ENCODE measurements around the gene HPCAL1.

Gene HPCAL1

DNA sequence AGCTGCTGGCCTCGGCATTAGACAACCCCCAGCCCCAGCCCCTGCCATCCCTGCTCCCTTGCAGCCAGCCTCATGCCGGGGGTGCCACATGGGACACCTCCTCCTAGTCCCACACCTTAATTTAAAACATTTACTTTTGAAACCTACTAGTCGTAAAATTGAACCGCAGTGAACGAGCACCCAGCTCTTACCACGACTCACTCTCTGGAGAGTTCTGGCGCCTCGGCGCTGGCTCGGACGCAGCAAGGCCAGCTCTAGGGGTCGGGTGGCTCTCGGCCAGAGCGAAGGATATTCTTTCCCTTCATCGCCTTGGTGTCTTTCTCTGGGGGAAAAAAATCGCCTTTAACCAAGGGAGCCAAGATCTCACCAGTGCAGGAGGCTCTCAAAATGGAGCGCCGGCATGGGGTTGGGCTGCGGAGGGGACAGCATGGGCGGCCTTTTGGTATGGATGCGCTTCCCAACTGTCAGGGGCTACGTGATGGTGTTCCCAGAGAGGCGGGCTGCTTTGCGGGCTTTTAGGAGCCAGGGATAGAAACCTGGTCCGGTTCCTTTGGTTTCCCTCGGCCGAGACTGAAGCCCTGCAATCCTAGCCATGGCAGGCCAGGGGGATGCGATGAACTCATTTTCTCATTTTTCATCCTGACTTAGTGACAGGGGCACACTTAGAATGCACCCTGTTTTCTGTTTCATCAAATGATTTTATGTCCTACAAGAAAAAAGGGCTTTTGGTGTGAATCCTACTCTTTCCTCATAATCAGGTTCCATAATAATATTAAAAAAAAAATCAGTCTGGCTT is 2.0 kb downstream of the HPCAL1 start:
- no peak for DNase-seq

DNA sequence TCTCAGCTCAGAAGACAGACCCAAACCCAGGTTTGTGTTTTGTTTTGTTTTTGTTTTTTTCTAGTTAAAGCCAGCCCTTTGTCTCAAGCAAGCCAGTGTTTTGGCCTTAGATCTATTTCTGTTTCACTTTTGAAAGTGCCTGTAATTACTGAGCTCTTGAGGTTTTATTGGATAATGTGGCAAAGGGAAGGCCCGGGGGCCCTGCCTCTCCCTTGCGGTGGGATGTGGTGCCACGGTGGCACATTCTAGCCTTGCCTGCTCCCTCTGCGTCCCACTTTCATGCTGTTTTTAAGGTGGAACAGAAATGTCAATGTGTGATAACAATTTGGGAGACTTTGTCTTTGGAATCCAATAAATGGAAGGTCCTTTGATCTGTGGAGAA is 2.5 kb downstream of the HPCAL1 start:
- DNase-seq, result peak; percentile 26

DNA sequence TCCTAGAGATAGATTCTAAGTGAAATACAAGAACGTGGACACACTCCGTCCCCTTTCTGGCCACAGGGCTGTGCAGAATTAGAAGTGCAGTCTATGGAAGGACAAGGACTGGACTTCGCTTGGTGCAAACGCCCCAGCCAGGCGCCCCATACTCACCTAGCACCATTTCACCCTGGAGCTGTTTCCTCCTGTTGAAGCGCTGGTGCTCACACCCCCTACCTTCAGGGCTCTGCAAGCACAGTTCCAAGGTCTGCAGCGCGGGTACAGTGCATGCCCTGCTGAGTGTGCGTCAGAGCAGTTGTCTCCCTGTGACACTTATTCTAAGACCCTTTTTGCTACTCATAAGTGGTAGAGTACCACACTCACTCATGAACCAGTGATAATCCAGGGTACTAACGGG is 3.0 kb downstream of the HPCAL1 start:
- DNase-seq, result peak; percentile 21

DNA sequence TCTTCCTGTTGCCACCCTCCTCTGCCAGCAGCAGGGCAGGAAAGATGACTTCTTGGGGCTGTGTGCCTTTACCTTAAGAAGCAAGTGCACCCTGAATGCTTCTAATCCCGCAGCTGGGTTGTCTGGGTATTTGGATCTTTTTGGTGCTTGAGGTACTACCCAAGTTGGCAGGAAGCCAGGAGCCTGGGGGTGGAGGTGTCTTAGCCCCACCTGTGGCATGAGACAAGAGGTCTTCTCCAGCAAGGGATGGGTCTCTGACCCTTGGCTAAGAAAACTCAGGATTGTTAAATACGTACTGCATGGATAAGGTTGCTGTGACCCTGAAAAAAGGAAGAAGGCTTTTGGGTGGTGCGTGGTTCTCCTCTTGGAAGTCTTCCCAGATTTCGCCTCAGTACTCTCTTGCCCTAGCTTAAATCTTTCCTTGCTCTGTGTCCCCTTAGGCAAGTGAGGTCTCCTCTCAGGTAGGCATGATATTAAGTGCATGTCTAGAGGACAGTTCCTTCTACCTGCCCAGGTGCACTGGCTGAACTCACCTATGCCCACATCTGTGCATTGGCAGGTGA is 4.3 kb downstream of the HPCAL1 start:
- DNase-seq, result no peak

DNA sequence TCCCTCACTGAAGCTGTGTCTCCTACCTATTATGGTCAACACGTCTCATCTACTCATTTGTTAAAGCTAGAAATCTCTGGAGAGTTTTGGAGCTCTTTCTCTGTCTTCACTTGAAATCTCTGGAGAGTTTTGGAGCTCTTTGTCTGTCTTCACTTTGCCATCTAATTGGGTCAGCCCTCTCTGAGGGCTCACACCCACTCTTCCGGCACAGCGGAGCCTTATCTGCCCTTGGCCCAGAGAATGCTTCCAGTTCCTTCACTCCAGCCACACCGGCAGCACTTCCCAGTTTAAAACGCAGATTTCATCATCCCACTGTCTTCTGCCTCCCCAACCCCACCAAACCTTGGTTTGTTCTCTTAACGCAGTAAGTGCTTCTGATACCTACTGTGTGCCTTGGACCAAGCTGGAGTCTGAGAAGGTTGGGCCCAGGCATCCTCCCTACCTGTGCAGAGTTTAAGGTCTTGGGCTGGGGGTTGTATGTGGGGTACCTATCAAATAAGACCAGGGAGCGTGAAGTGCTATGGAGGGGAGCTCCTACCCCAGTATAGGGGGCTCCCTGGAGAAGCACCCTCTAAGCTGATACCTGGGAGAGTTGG is 5.0 kb downstream of the HPCAL1 start:
- DNase-seq, result no peak

DNA sequence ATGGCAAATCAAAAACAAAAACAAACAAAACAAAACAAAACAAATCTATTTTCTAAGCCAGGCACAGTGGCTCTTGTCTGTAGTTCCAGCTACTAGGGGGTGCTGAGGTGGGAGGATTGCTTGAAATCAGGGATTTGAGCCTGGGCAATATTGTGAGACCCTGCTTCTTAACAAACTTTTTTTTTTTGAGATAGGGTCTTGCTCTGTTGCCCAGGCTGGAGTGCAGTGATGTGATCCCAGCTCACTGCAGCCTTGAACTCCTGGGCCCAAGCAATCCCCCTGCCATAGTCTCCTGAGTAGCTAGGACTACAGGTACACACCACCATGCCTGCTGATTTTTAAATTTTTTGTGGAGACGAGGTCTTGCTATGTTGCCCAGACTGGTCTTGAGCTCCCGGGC is 6.2 kb downstream of the HPCAL1 start:
- DNase-seq, result no peak

DNA sequence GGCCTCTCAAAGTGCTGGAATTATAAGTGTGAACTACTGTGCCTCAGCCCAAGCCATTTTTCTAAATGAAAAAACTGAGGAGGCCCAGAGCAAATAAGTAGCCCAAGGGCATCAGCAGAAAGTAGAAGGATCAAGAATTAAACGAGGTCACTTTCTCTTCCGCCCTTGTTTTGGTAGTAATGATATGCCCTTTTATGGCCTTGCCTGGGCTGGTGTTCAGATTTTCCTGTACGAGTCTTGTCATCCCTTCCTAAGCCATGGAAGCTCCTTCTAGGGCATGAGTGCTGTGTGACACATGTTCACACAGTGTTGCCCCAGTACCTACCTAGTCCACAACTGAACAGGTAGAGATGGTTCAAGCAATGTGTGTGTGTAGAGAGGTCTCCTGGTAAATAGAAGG is 6.6 kb downstream of the HPCAL1 start:
- DNase-seq, result no peak

DNA sequence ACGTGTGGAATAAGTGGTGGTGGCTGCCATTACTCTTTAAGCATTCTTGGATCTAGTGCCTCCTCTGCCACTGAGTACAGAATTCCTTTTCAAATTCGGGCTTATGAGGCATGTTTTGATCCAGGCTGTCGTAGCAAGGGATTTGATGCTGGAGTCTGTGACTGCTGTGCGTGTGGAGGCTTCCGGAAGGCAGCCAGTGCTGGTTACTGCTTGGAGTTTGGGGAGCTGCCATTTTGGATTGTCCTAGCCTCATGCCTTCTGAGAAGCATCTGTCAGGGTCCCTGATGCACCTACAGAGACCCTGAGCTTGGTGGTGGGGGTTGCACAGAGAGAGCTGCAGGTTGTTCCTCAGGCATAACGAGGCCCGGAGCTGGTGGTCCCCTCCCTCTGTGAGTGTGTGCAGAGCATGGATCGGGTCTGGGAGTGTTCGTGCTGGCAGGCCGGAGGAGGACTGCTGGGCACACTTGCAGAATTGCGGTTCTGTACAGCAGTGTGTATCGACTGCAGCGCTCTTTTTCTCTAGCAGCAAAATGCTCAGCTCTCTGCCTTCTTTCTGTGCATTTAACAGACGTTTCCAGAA is 7.7 kb downstream of the HPCAL1 start:
- no peak for DNase-seq

DNA sequence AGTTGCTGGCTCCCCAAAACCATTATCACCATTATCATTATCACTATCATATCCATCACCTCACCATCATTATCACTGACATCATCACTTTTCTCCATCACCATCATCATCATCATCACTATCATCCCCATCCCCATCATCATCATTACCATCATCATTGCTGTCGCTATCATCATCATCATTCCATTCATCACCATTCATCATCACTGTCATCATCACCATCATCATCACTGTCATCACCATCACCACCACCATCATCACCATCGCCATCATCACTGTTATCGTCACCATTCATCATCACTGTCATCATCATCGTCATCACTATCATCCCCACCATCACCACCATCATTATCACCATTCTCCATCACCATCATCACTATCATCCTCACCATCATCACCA is 9.0 kb downstream of the HPCAL1 start:
- DNase-seq, result no peak

DNA sequence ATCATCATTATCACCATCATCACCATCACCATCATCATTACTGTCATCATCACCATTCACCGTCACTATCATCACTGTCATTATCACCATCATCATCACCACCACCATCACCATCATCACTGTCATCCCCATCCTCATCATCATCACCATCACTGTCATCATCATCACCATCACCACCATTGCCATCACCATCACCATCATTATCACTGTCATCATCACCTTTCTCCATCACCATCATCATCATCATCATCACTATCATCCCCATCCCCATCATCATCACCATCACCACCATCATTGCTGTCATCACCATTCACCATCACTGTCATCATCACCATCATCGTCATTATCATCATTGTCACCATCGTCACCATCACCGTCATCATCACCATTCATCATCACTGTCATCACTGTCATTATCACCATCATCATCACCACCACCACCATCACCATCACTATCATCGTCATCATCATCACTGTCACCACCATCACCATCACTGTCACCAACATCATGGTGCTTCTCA is 9.8 kb downstream of the HPCAL1 start:
- no peak for DNase-seq

DNA sequence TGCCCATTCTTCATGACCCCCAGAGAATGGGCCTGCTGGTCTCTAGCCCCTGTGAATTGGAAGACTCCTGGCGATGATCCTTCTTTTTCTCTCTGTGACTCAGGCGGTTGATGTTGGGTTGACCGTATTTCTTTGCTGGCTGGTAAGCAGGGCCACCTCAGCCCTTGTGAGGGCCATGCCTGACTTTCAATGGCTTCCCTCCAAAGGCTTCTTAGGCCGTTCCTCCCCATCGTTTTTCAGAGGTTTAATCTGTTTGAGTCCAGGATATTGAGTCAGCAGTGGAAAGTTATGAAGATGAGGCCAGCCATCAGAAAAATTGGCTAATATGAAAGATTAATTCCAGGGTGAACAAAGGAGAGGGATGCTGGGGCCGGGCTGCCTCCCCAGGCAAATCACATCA is 13.6 kb downstream of the HPCAL1 start:
- DNase-seq, result no peak

DNA sequence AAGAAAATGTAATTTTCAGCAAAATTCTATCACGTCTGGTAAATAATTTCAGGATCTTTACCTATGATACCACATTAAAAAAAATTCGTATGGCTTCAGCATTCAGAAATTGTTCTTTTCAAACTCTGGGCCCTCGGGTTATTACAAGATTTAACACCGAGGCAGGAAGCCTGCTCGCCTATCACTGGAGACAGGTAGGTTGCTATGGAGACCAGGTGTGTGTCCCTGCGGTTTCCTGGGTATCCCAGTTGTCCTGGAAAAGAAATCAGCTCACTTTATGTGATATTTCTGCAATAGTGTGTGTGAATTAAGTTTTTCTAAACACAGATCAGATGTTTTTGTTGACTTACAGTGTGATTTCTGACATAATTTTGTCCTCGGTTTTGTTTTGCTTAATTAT is 14.2 kb downstream of the HPCAL1 start:
- no peak for DNase-seq

DNA sequence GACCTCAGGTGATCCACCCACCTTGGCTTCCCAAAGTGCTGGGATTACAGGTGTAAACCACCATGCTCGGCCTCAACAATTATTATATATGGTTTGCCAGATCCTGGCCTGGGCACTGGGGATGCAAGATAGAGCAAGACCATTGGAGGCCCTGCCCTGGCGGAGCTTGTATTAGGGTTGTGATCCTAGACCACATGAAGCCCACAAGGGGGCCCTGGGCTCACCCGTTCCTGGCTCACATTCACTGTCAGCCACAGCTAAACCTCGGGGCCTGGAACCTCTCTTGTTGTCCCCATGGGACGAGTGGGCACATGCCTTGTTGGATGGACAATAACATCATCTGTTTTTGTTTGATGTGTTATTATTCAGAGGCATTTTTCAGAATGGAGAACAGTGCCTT is 14.9 kb downstream of the HPCAL1 start:
- DNase-seq, result no peak

DNA sequence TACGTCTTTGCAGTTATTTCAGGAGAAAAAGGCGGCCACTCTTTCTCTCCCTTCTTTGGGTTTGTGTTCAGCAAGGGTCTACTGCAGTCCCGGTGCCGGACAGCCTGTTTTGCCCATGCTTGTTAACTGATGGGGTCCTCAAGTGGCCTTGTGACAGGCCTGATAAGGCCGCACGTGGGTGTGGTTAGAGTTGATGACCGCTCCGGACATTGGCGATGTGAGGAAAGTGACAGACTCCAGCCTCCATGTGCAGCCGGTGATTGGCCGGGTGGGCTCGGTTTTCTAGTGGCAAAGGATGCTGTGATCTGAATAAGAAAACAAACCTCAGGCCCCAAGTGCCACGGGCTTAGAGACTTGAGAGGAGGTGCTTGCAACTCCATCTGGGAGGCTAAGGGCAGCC is 15.6 kb downstream of the HPCAL1 start:
- DNase-seq, result no peak

DNA sequence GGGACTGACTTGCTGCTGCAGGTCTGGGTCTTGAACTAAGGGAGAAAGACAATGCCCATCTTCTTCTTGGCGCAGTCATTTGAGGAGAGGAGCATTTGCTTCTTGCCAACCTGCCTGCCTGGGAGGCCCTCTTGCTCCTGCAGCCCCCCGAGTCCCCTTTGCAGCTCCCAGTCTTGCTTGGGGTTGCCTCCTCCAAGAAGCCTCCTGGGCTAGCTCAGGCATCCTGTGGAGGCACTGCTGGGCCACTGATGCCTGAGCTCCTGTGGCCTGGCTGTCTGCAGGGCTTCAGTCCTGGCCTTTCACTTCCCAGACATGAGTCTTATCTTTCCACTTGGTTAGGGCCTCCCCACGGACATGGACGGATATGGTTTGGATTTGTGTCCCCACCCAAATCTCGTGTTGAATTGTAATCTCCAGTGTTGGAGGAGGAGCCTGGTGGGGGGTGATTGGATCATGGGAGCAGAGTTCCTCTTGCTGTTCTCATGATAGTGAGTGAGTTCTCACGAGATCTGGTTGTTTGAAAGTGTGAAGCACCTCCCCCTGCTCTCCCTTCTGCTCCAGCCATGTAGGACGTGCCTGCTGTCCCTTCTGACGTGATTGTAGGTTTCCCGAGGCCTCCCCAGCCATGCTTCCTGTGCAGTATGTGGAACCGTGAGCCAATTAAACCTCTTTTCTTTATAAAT is 17.3 kb downstream of the HPCAL1 start:
- DNase-seq, result no peak

DNA sequence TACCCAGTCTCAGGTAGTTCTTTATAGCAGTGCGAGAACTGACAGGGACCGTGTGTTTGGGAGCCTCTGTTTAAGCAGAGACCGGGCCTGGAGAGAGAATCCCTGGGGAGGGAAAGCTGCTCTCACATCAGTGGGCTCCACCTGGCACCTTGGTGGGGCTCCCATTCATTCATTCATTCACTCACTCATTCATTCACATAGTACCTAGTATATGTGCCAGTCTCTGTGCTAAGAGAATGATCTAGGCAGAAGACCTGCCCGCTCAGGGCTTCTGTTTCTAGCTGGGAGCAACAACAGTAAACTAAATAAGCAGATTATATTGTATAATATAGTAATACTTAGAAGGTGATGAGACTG is 17.8 kb downstream of the HPCAL1 start:
- DNase-seq, result no peak

DNA sequence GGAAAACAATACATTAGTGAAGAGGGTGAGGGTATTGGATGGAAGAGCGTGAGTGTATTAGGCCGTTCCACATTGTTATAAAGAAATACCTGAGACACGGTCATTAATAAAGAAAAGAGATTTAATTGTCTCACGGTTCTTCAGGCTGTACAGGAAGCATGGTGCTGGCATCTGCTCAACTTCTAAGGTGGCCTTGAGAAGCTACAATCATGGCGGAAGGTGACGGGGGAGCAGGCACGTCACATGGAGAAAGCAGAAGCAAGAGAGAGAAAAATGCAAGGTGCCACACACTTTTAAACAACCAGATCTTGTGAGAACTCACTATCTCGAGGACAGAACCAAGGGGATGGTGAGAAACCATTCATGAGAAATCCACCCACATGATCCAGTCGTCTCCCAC is 18.2 kb downstream of the HPCAL1 start:
- no peak for DNase-seq

DNA sequence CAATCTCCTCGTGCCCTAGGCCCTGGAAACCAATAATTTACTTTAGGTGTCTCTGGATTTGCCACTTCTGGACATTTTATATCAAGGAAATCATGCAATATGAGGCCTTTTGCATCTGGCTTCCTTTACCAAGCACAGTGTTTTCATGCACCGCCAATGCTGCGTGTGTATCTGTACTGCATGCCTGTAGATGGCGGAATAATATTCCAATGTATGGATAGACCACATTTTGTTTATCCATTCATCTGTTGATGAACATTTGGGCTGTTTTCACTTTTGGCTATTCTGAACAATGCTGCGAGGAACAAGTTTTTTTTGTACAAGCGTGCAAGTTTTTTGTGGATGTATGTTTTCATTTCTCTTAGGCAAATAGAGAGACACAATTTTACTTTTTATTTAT is 18.9 kb downstream of the HPCAL1 start:
- no peak for DNase-seq

DNA sequence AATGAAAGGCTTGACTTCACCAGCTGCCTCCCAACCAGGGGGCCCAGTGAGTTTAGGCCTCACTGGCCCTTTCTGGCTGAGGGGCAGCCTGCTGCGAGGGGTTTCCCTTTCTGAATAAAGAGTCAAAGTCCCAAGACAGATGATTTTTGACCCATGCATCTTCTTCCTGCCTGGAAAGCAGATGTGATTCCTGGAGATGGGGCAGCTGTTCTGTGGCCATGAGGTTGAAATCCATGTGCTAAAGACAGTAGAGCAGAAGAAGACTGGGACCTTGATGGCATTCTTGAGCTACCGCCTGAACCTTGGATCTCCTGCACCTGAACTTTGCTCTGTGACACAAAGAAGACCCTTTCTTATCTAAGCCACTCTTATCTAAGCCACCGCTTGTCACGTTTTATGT is 19.8 kb downstream of the HPCAL1 start:
- DNase-seq, result no peak

DNA sequence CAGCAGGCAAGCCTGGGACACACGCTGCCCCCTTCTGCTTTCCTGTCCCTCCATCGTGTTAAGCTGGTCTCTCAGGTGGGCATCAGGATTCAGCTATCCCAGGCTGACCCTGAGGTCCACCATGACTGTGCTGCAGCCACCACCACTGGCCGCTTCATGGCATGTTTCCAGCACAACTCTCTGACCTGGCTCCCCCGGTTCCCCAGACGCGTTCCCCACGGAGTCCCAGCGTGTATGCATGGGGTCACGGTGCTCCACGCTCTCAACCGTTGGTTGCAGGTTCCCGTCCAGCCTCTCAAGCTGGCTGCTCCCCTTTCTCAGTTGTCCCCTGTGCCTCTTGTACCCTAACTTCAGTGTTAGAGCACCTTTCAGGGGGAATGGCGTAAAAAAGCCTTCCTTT is 20.3 kb downstream of the HPCAL1 start:
- no peak for DNase-seq

DNA sequence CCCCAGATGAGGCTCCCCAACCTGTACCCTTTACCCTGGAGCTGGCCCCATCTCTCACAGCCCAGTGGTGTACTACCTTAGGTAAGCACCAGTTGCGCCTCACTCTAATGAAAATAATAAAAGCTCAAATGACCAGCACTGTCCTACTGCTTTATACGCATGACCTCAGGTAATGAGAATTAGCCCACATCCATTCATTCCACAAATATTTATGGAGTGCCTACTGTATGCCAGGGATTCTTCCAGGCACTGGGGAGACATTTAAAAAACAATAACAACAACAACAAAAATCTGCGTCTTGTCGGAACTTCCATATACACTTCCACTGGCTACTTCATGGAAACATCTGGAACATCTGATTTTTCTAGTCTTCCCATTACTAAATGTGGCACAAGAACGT is 20.8 kb downstream of the HPCAL1 start:
- DNase-seq, result no peak

DNA sequence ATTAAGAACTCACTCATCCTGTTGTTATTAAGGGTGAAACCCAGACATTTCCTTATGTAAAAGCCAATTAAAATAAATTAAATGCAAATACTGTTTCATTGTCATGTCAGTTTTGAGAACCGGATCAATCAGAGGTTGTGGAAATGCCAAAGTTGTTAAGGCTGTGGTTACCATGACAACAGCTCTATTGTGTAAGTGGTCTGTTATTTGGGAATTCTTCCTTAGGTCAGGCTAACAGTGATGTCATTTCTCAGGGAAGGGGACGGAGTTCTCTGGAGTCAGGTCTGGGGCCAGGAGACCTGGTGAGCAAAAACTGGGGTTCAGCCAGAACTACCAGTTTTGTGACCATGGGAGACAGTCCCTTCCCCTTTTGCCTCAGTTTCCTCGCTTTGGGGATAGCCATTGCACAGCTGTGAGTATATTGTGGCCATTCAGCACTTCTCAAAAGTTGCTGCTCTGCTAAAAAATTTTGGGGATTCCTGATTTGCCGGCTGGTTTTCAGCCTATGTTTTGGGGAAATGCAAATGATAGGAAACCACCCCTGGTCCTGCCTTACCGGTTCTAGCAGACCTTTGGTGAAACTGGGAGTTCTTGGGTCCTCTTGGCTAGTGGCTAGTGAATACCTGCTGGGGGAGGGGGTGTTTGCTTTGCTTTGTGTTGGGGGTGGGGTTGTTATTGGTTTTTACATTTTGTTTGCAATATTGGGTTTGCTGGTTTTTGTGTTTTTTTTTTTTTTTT is 21.6 kb downstream of the HPCAL1 start:
- DNase-seq, result no peak
